Measurements from ENCODE around the gene MGP.

The MGP gene

GRCh38 chr12:14885718-14886221 is at the start of gene MGP:
MGP (minus strand) TSS chr12:14885854; CDS start chr12:14885791, 63 bp downstream.
- Mint-ChIP-seq H3K4me3 (peak within 1 kb of the TSS; percentile 52), H3K9me3 (no peaks in the 10 kb centered on the region), H3K27me3 (peaks cover 43% of the 10 kb centered on the region), H3K4me1 (peaks cover 26% of the 10 kb centered on the region), H3K36me3 (ENCODE audit: insufficient read depth) (peaks cover 3% of the 10 kb centered on the region), H3K27ac (ENCODE audit: low read depth) (no peak within 1 kb of the TSS)
- no peak for DNase-seq (ENCODE audit: low spot score in 2 of 2)
- ATAC-seq (replicated peaks; ENCODE audit: extremely low read depth, poor library complexity, severe bottlenecking) = no peak

- no peaks in the 10 kb centered on the region for H3K27me3 Mint-ChIP-seq
- no peak for DNase-seq (ENCODE audit: low spot score in 2 of 2)
- peak overlapping the region; percentile 12 for H3K27ac Mint-ChIP-seq (ENCODE audit: low read depth)
- no peak for ATAC-seq (replicated peaks; ENCODE audit: extremely low read depth, poor library complexity, severe bottlenecking)
- H3K4me3 Mint-ChIP-seq = no peak overlapping the region
- no peaks in the 10 kb centered on the region for H3K9me3 Mint-ChIP-seq
- H3K36me3 Mint-ChIP-seq (ENCODE audit: insufficient read depth) = peaks cover 50% of the 10 kb centered on the region
- H3K4me1 Mint-ChIP-seq = peaks cover 28% of the 10 kb centered on the region
Measured at GRCh38 chr12:14935031-14935430, 49.4 kb upstream of the MGP start.

- no peaks in the 10 kb centered on the region for H3K9me3 Mint-ChIP-seq
- H3K27ac Mint-ChIP-seq (ENCODE audit: low read depth) = peak overlapping the region; percentile 33
- peaks cover 48% of the 10 kb centered on the region for H3K36me3 Mint-ChIP-seq (ENCODE audit: insufficient read depth)
- H3K27me3 Mint-ChIP-seq = no peaks in the 10 kb centered on the region
- ATAC-seq (replicated peaks; ENCODE audit: extremely low read depth, poor library complexity, severe bottlenecking) (no peak), DNase-seq (ENCODE audit: low spot score in 2 of 2) (no peak)
- H3K4me3 Mint-ChIP-seq = no peak overlapping the region
- peaks cover 22% of the 10 kb centered on the region for H3K4me1 Mint-ChIP-seq
Measured at GRCh38 chr12:14934511-14934910, 48.9 kb upstream of the MGP start.

GRCh38 chr12:14931791-14932560 is 46.3 kb upstream of the MGP start:
- no peak for DNase-seq (ENCODE audit: low spot score in 2 of 2)
- peaks cover 8% of the 10 kb centered on the region for H3K4me1 Mint-ChIP-seq
- H3K4me3 Mint-ChIP-seq = no peak overlapping the region
- H3K27me3 Mint-ChIP-seq = no peaks in the 10 kb centered on the region
- no peaks in the 10 kb centered on the region for H3K9me3 Mint-ChIP-seq
- H3K36me3 Mint-ChIP-seq (ENCODE audit: insufficient read depth) = peaks cover 43% of the 10 kb centered on the region
- peak overlapping the region; percentile 13 for H3K27ac Mint-ChIP-seq (ENCODE audit: low read depth)
- no peak for ATAC-seq (replicated peaks; ENCODE audit: extremely low read depth, poor library complexity, severe bottlenecking)

GRCh38 chr12:14931359-14931758 is 45.7 kb upstream of the MGP start:
- H3K27ac Mint-ChIP-seq (ENCODE audit: low read depth) = no peak overlapping the region
- H3K4me1 Mint-ChIP-seq = peaks cover 7% of the 10 kb centered on the region
- H3K4me3 Mint-ChIP-seq = no peak overlapping the region
- no peaks in the 10 kb centered on the region for H3K9me3 Mint-ChIP-seq
- H3K36me3 Mint-ChIP-seq (ENCODE audit: insufficient read depth) = peaks cover 40% of the 10 kb centered on the region
- DNase-seq (ENCODE audit: low spot score in 2 of 2) = no peak
- ATAC-seq (replicated peaks; ENCODE audit: extremely low read depth, poor library complexity, severe bottlenecking) = no peak
- H3K27me3 Mint-ChIP-seq = no peaks in the 10 kb centered on the region

GRCh38 chr12:14930299-14930698 is 44.6 kb upstream of the MGP start:
- peaks cover 37% of the 10 kb centered on the region for H3K36me3 Mint-ChIP-seq (ENCODE audit: insufficient read depth)
- H3K4me3 Mint-ChIP-seq = no peak overlapping the region
- no peak for DNase-seq (ENCODE audit: low spot score in 2 of 2)
- peaks cover 7% of the 10 kb centered on the region for H3K4me1 Mint-ChIP-seq
- ATAC-seq (replicated peaks; ENCODE audit: extremely low read depth, poor library complexity, severe bottlenecking) = no peak
- no peaks in the 10 kb centered on the region for H3K9me3 Mint-ChIP-seq
- H3K27me3 Mint-ChIP-seq = no peaks in the 10 kb centered on the region
- no peak overlapping the region for H3K27ac Mint-ChIP-seq (ENCODE audit: low read depth)

- H3K4me3 Mint-ChIP-seq = no peak overlapping the region
- H3K27ac Mint-ChIP-seq (ENCODE audit: low read depth) = no peak overlapping the region
- ATAC-seq (replicated peaks; ENCODE audit: extremely low read depth, poor library complexity, severe bottlenecking) = no peak
- no peaks in the 10 kb centered on the region for H3K27me3 Mint-ChIP-seq
- H3K36me3 Mint-ChIP-seq (ENCODE audit: insufficient read depth) = peaks cover 37% of the 10 kb centered on the region
- H3K4me1 Mint-ChIP-seq = peaks cover 7% of the 10 kb centered on the region
- no peak for DNase-seq (ENCODE audit: low spot score in 2 of 2)
- no peaks in the 10 kb centered on the region for H3K9me3 Mint-ChIP-seq
Measured at GRCh38 chr12:14928931-14929330, 43.3 kb upstream of the MGP start.

GRCh38 chr12:14927267-14927666 is 41.6 kb upstream of the MGP start:
- Mint-ChIP-seq H3K9me3 (no peaks in the 10 kb centered on the region), H3K36me3 (ENCODE audit: insufficient read depth) (peaks cover 30% of the 10 kb centered on the region), H3K4me1 (peaks cover 7% of the 10 kb centered on the region), H3K27me3 (no peaks in the 10 kb centered on the region), H3K4me3 (no peak overlapping the region), H3K27ac (ENCODE audit: low read depth) (peak overlapping the region; percentile 52)
- DNase-seq (ENCODE audit: low spot score in 2 of 2) = no peak
- no peak for ATAC-seq (replicated peaks; ENCODE audit: extremely low read depth, poor library complexity, severe bottlenecking)

- DNase-seq (ENCODE audit: low spot score in 2 of 2) (no peak), ATAC-seq (replicated peaks; ENCODE audit: extremely low read depth, poor library complexity, severe bottlenecking) (no peak)
- no peaks in the 10 kb centered on the region for H3K27me3 Mint-ChIP-seq
- H3K4me3 Mint-ChIP-seq = no peak overlapping the region
- peaks cover 22% of the 10 kb centered on the region for H3K36me3 Mint-ChIP-seq (ENCODE audit: insufficient read depth)
- no peak overlapping the region for H3K27ac Mint-ChIP-seq (ENCODE audit: low read depth)
- H3K9me3 Mint-ChIP-seq = no peaks in the 10 kb centered on the region
- H3K4me1 Mint-ChIP-seq = peaks cover 25% of the 10 kb centered on the region
Measured at GRCh38 chr12:14924541-14924940, 38.9 kb upstream of the MGP start.

- H3K9me3 Mint-ChIP-seq = no peaks in the 10 kb centered on the region
Measured at GRCh38 chr12:14923944-14924343, 38.3 kb upstream of the MGP start.

GRCh38 chr12:14921218-14921617 is 35.6 kb upstream of the MGP start:
- Mint-ChIP-seq H3K27me3 (no peaks in the 10 kb centered on the region), H3K36me3 (ENCODE audit: insufficient read depth) (peaks cover 38% of the 10 kb centered on the region), H3K9me3 (no peaks in the 10 kb centered on the region), H3K4me1 (peaks cover 18% of the 10 kb centered on the region), H3K27ac (ENCODE audit: low read depth) (peak overlapping the region; percentile 80), H3K4me3 (no peak overlapping the region)
- DNase-seq (ENCODE audit: low spot score in 2 of 2) = no peak
- ATAC-seq (replicated peaks; ENCODE audit: extremely low read depth, poor library complexity, severe bottlenecking) = no peak

More at GRCh38 chr12:14923944-14924343, 38.3 kb upstream of the MGP start:
- H3K36me3 Mint-ChIP-seq (ENCODE audit: insufficient read depth) = peaks cover 24% of the 10 kb centered on the region
- no peak overlapping the region for H3K4me3 Mint-ChIP-seq
- H3K27ac Mint-ChIP-seq (ENCODE audit: low read depth) = no peak overlapping the region
- DNase-seq (ENCODE audit: low spot score in 2 of 2) = no peak
- ATAC-seq (replicated peaks; ENCODE audit: extremely low read depth, poor library complexity, severe bottlenecking) = no peak
- no peaks in the 10 kb centered on the region for H3K27me3 Mint-ChIP-seq
- H3K4me1 Mint-ChIP-seq = peaks cover 25% of the 10 kb centered on the region

- peaks cover 18% of the 10 kb centered on the region for H3K4me1 Mint-ChIP-seq
- H3K4me3 Mint-ChIP-seq = no peak overlapping the region
- DNase-seq (ENCODE audit: low spot score in 2 of 2) (no peak), ATAC-seq (replicated peaks; ENCODE audit: extremely low read depth, poor library complexity, severe bottlenecking) (peak; percentile 58)
- H3K9me3 Mint-ChIP-seq = no peaks in the 10 kb centered on the region
- peak overlapping the region; percentile 80 for H3K27ac Mint-ChIP-seq (ENCODE audit: low read depth)
- H3K27me3 Mint-ChIP-seq = no peaks in the 10 kb centered on the region
- H3K36me3 Mint-ChIP-seq (ENCODE audit: insufficient read depth) = peaks cover 43% of the 10 kb centered on the region
Measured at GRCh38 chr12:14920475-14921126, 34.9 kb upstream of the MGP start.

GRCh38 chr12:14919455-14919854 is 33.8 kb upstream of the MGP start:
- Mint-ChIP-seq H3K27ac (ENCODE audit: low read depth) (no peak overlapping the region), H3K27me3 (no peaks in the 10 kb centered on the region), H3K36me3 (ENCODE audit: insufficient read depth) (peaks cover 52% of the 10 kb centered on the region), H3K4me3 (no peak overlapping the region), H3K9me3 (no peaks in the 10 kb centered on the region), H3K4me1 (peaks cover 18% of the 10 kb centered on the region)
- DNase-seq (ENCODE audit: low spot score in 2 of 2) (no peak), ATAC-seq (replicated peaks; ENCODE audit: extremely low read depth, poor library complexity, severe bottlenecking) (no peak)

All from central memory CD8-positive, alpha-beta T cell (primary cell).